GM10266 (cell line): ENCODE data around the gene PIR.

Source experiments
- DNase-seq: peaks from one replicate; pipeline ENCODE4 v3.0.0; 2012; ENCODE audit errors: extremely low spot score
- CTCF ChIP-seq: IDR thresholded peaks from 2 replicates; pipeline ENCODE4 v1.5.1; 2012; ENCODE audit warnings: mild to moderate bottlenecking, low read depth; ENCODE audit not compliant: control insufficient read depth, insufficient read depth; ENCODE audit errors: missing control alignments

PIR gene

GRCh38 chrX:15358533-15358932, 134.6 kb downstream of the PIR start:
- DNase-seq: no peak
- no peak for TF ChIP-seq CTCF

DNA sequence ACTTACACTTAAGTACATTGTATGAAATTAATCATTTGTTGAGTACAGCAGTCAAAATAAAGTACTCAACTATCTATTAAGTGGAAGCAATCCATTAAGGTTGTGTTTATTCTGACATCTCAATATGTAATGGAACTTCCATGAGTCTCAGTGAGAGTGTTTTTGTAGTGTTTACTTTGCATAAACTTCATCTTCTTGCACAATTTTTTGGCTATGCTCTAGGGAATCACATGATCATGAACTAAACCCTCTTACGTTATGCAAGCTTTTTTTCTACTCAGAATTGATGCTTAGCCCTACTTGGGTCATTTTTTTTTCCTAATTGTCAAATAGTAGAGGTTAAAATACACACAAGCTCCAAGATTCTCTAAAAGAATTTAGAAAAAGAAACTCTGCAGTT, 136.7 kb downstream of the PIR start:
- TF ChIP-seq CTCF: no peak
- no peak for DNase-seq

DNA sequence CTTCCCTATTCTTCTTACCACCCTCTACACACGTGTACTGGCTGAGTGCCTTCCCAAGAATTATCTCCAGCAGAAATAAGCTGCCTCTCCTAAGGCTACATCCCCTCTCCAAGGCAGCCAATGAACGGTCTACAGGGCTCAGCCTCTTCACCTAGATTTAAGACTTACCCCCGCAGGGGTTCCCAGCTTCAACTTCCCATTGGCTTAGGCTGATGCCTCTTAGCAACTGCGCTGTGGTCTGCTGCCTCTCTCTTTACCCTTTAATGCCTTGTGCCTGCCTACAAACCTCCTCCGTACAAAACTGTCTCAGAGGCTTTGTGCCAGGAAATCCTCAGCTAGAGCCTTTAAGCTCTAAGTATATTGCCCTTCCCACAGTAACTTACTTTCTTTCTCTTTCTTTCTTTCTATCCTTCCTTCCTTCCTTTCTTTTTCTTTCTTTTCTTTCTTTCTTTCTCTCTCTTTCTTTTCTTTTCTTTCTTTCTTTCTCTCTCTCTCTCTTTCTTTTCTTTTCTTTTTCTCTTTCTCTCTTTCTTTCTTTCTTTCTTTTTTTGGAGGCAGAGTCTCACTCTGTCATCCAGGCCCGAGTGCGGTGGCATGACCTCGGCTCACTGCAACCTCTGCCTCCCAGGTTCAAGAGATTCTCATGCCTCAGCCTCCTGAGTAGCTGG, 142.7 kb downstream of the PIR start:
- no peak for DNase-seq
- TF ChIP-seq CTCF: no peak

- TF ChIP-seq CTCF: peak; percentile 38
- DNase-seq: peak; percentile 8
These were observed 144.1 kb downstream of the PIR start for GRCh38 chrX:15349046-15349445.

DNA sequence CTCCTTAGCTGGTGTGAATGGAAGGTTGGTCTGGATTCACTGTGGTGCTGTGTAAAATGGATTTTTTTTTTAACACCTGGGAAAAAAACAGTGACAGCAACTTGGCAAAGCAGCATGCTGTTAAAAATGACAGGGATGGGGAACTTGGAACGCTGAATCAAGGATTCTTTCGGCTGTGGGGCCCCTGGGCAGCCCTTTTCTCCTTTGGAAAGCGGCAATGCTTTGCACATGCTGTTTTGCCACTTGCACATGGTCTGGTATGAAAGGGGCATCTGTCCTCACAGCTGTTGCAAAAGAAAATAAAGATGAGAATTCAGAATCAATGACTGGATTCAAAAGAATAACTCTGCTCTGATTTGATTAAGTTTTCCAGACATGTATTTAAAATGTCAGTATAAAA, 147.2 kb downstream of the PIR start:
- no peak for DNase-seq
- no peak for TF ChIP-seq CTCF

GRCh38 chrX:15344106-15344505, 149.0 kb downstream of the PIR start:
- no peak for TF ChIP-seq CTCF
- no peak for DNase-seq

DNA sequence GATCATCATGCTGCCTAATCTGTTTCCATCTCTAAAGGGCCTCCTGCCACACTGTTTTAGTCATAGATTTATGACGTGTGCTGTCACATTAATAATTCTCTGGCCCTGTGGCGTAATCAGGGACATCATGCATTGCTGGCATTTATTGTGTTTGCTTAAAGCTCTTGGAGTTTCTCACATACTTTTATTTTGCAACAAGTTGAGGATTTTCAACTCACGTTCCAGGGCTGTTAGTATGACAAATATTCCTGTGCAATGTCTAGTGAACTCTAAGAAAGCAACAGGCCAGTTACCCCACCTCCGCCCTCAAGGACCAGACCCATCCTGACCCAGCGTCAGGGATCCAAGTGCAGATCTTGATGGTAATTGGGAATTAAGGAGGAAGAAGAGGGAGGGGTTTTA, 150.1 kb downstream of the PIR start:
- no peak for TF ChIP-seq CTCF
- DNase-seq: no peak
